Measurements from ENCODE around the gene VPS13C.

The VPS13C gene

DNA sequence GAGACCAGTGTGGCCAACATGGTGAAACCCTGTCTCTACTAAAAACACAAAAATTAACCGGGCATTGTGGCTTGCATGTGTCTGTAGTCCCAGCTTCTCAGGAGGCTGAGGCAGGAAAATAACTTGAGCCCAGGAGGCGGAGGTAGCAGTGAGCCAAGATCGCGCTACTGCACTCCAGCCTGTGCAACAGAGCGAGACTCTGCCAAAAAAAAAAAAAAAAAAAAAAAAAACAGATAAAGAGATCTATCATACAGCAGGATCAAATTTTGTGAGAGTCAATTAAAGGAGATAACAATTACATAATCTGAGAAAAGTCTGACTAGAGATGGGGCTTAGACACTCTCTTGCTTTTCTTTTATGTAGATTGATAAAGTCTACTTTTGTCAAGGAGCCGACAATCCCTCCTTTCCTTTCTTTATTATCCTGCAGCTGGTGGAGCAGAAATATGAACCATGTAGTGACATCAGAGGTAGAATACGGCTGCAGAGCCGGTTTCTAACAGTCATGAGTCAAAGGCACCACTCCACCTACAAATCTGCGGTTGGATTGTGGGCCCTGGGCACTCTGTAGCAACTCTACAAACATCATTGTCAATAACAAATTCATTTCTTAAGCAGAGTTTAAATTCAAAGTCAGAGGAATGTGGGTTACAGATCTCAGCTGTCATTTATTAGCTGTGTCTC lies 15.5 kb upstream of the VPS13C start:
- no peak overlapping the region for H3K4me3 ChIP-seq (ENCODE audit: low read depth, low read length)
- TF ChIP-seq, protein P1, sequence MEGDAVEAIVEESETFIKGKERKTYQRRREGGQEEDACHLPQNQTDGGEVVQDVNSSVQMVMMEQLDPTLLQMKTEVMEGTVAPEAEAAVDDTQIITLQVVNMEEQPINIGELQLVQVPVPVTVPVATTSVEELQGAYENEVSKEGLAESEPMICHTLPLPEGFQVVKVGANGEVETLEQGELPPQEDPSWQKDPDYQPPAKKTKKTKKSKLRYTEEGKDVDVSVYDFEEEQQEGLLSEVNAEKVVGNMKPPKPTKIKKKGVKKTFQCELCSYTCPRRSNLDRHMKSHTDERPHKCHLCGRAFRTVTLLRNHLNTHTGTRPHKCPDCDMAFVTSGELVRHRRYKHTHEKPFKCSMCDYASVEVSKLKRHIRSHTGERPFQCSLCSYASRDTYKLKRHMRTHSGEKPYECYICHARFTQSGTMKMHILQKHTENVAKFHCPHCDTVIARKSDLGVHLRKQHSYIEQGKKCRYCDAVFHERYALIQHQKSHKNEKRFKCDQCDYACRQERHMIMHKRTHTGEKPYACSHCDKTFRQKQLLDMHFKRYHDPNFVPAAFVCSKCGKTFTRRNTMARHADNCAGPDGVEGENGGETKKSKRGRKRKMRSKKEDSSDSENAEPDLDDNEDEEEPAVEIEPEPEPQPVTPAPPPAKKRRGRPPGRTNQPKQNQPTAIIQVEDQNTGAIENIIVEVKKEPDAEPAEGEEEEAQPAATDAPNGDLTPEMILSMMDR (IDR thresholded peaks at IDR 0.05; ENCODE audit: low read depth, low read length): no peak

DNA sequence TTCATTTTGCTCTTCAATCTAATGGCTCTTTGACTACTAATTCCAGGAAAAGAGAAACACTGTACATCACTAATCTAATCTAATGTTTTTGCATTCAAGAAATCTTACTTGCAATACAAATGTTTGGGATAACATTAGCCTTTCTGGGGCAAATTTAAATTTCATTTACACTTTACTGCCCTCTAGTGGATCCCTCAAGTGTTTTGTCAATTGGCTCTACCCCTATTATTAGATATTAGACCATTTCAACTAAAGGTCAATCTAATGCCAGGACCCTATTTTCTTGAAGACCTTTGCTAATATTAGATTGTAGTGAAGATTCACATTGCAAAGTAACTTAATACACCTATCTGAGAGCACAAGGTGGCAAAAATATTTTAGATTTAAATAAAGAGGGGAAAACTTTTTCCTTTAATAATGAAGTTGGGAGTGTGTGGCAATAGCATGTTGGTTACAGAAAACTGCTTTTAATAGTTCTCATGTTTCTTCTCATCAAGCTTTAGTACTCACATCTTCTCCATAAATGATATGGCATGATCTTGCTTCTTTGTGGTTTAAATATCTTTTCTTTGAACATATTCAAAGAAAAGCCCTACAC lies 11.6 kb upstream of the VPS13C start:
- TF ChIP-seq, protein P1 (IDR thresholded peaks at IDR 0.05; ENCODE audit: low read depth, low read length): peak; percentile 25; the same call in 1 of the 2 replicates
- no peak overlapping the region for H3K4me3 ChIP-seq (ENCODE audit: low read depth, low read length)

DNA sequence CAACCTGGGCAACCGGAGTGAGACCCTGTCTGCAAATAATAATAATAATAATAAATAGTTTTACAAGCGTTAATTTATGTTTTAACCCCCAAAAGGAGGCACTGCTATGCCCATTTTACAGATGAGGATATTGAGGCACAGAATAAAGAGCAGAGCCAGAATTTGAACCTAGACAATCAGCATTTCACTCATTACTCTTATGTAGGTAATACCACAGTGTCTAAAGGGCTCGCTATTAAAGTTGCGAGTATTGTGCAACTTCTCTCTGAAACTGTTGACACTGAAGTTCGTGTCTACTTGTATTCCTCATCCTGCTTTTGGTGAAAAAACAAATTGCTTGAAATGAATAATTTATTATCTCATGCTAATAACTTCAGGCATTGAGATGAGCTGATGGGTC lies 9.3 kb upstream of the VPS13C start:
- TF ChIP-seq, protein P1 (IDR thresholded peaks at IDR 0.05; ENCODE audit: low read depth, low read length): no peak
- H3K4me3 ChIP-seq (ENCODE audit: low read depth, low read length): no peak overlapping the region

DNA sequence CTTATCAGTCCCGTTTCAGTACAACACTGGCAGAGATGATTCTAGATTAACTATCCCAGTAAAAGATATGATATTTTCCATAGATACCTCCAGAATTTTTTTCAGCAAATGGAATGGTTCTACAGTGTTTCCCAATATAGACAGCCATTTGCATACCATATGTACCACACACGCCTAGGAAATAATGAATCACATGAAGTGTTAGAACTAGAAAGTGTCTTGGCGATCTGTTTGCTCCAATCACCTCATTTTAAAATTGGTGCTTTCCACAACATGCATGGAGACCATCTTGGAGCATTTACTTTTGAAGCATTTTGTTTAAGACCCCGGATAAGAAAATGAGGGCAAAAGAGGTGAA lies 8.5 kb upstream of the VPS13C start:
- H3K4me3 ChIP-seq (ENCODE audit: low read depth, low read length): peak overlapping the region; percentile 43
- TF ChIP-seq, protein P1 (IDR thresholded peaks at IDR 0.05; ENCODE audit: low read depth, low read length): no peak

DNA sequence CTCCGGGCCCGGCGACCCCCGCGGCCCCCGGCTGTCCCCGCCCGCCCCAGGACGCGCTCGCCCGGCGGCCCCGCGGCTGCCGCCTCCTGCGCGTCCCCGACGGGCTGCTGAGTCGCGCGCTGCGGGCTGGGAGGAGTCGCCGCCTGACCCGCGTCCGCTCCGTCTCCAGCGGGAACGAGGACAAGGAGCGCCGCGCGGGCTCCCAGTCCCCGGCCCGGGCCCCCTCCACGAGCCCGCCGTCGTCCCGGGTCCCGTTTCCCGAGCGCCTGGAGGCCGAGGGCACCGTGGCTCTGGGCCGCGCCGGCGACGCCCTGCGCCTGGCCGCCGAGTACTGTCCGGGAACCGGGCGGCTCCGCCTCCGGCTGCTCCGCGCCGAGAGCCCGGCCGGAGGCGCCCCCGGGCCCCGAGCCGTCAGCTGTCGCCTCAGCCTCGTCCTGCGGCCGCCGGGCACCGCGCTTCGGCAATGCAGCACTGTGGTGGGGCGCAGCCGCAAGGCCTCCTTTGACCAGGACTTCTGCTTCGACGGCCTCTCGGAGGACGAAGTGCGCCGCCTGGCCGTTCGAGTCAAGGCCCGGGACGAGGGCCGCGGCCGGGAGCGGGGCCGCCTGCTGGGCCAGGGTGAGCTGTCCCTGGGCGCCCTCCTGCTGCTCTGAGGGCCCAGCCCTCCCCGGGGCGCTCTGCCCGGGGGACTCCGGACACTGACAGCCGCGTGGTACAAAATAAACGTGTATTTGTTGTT lies 8.0 kb upstream of the VPS13C start:
- peak overlapping the region; percentile 43 for H3K4me3 ChIP-seq (ENCODE audit: low read depth, low read length)
- TF ChIP-seq, protein P1 (IDR thresholded peaks at IDR 0.05; ENCODE audit: low read depth, low read length): no peak

DNA sequence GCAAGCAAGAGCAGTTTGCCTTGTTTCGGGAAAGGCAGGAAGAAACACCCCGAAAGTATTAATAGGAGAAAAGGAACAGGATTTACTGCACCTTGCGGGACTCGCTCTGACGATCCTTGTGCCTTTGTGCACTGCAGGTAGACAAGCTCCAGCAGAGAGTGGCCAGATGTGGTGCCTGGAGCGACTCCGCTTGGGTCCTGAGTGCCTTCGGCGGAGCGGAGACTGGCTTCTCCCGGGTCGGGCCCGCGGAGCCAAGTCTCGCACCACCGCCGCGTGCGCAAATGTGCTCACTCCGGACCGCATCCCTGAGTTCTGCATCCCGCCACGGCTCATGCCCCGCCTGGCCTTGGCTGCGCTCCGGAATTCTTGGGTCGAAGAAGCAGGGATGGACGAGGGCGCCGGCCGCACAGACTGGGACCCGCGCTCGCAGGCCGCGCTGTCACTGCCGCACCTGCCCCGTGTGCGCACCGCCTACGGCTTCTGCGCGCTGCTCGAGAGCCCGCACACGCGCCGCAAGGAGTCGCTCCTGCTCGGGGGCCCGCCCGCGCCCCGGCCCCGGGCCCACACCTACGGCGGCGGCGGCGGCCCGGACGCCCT lies 7.3 kb upstream of the VPS13C start:
- peak overlapping the region; percentile 5 for H3K4me3 ChIP-seq (ENCODE audit: low read depth, low read length)
- TF ChIP-seq, protein P1 (IDR thresholded peaks at IDR 0.05; ENCODE audit: low read depth, low read length): no peak

All from WI38 (cell line).